Measurements from ENCODE around the gene DDX17.

GRCh38 chr22:38462960-38463784 is 42.9 kb downstream of the DDX17 start:
- no peak for TF ChIP-seq CTCF (IDR thresholded peaks at IDR 0.05)
- no peak for TF ChIP-seq POLR2A (IDR thresholded peaks at IDR 0.05)

Data from Peyer's patch (tissue), 4 donors.